Osteocyte (in vitro differentiated cells): Measurements from ENCODE around the gene THAP2. TPM values are rescaled to one million over a fixed set of nuclear protein-coding genes. Genes with fewer than 3 reads are reported as not detected.

Source experiments
- DNase-seq: peaks from one replicate; pipeline ENCODE4 v3.0.0; 2021; ENCODE audit warnings: mixed read lengths; ENCODE audit not compliant: unreplicated experiment; ENCODE audit errors: extremely low spot score
- H3K27ac Mint-ChIP-seq: one replicate; pipeline ENCODE4 v1.8.0; 2021; ENCODE audit warnings: mild to moderate bottlenecking, mixed read lengths; ENCODE audit not compliant: unreplicated experiment
- H3K27me3 Mint-ChIP-seq: one replicate; pipeline ENCODE4 v1.8.0; 2021; ENCODE audit warnings: mixed read lengths; ENCODE audit not compliant: unreplicated experiment
- H3K36me3 Mint-ChIP-seq: one replicate; pipeline ENCODE4 v1.8.0; 2021; ENCODE audit warnings: mixed read lengths; ENCODE audit not compliant: unreplicated experiment
- H3K4me1 Mint-ChIP-seq: one replicate; pipeline ENCODE4 v1.8.0; 2021; ENCODE audit warnings: mixed read lengths; ENCODE audit not compliant: unreplicated experiment
- H3K4me3 Mint-ChIP-seq: one replicate; pipeline ENCODE4 v1.8.0; 2021; ENCODE audit warnings: mild to moderate bottlenecking, moderate library complexity, mixed read lengths; ENCODE audit not compliant: unreplicated experiment
- H3K9me3 Mint-ChIP-seq: one replicate; pipeline ENCODE4 v1.8.0; 2021; ENCODE audit warnings: mixed read lengths; ENCODE audit not compliant: unreplicated experiment
- total RNA-seq: library from RNA; stranded (reverse); gene quantifications from 2 replicates; pipeline ENCODE4 v1.2.1, GENCODE V29; 2021
- TF ChIP-seq, protein P1 (sequence below): fragments of 200-600 bp; sonication (generic); IDR thresholded peaks from 2 replicates; pipeline ENCODE4 v1.5.0; 2021; ENCODE audit warnings: antibody characterized with exemption, mild to moderate bottlenecking, moderate library complexity

Gene THAP2
- total RNA-seq, 1 donor from 2014 or later, result 5.0 TPM

DNA sequence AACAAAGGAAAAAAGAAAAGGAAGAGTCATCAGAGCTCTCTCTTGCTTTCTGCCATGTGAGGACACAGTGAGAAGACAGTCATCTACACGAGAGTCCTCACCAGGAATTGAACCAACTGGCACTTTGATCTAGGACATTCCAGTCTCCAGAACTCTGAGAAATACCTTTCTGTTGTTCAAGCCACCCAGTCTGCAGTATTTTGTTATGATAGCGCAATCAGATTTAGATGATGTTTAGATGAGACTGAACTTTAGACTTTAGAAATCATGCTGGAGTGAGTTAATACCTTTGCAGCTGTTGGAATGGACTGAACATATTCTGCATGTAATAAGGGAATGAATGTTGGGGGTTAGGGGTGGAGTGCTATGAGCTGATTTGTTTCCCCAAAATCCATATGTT lies 62.4 kb downstream of the THAP2 start:
- Mint-ChIP-seq H3K4me1 (peaks cover 3% of the 10 kb centered on the region), H3K9me3 (peaks cover 5% of the 10 kb centered on the region), H3K27ac (no peak overlapping the region), H3K27me3 (no peaks in the 10 kb centered on the region), H3K36me3 (no peaks in the 10 kb centered on the region), H3K4me3 (no peak overlapping the region)
- no peak for DNase-seq
- TF ChIP-seq, protein P1, sequence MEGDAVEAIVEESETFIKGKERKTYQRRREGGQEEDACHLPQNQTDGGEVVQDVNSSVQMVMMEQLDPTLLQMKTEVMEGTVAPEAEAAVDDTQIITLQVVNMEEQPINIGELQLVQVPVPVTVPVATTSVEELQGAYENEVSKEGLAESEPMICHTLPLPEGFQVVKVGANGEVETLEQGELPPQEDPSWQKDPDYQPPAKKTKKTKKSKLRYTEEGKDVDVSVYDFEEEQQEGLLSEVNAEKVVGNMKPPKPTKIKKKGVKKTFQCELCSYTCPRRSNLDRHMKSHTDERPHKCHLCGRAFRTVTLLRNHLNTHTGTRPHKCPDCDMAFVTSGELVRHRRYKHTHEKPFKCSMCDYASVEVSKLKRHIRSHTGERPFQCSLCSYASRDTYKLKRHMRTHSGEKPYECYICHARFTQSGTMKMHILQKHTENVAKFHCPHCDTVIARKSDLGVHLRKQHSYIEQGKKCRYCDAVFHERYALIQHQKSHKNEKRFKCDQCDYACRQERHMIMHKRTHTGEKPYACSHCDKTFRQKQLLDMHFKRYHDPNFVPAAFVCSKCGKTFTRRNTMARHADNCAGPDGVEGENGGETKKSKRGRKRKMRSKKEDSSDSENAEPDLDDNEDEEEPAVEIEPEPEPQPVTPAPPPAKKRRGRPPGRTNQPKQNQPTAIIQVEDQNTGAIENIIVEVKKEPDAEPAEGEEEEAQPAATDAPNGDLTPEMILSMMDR, result no peak

GRCh38 chr12:71727958-71728357 lies 63.9 kb downstream of the THAP2 start:
- TF ChIP-seq, protein P1, result no peak
- H3K4me1 Mint-ChIP-seq, result peaks cover 3% of the 10 kb centered on the region
- DNase-seq, result no peak
- H3K27me3 Mint-ChIP-seq, result no peaks in the 10 kb centered on the region
- H3K27ac Mint-ChIP-seq, result no peak overlapping the region
- no peak overlapping the region for H3K4me3 Mint-ChIP-seq
- H3K9me3 Mint-ChIP-seq, result peaks cover 5% of the 10 kb centered on the region
- H3K36me3 Mint-ChIP-seq, result no peaks in the 10 kb centered on the region

Other genes starting within 250 kb of the THAP2 start
- 55.8 and 56.4 TPM in 2 replicates for gene LGR5, start 224.5 kb upstream of the THAP2 start, total RNA-seq
- gene ZFC3H1, start 453 bp upstream of the THAP2 start, total RNA-seq, result 38.8 and 49.7 TPM in 2 replicates
- 28.0 and 32.5 TPM in 2 replicates for gene TMEM19, start 21.8 kb downstream of the THAP2 start, total RNA-seq
- 70.6 and 75.7 TPM in 2 replicates for gene RAB21, start 90.6 kb downstream of the THAP2 start, total RNA-seq
- 50.9 and 52.2 TPM in 2 replicates for gene TBC1D15, start 175.5 kb downstream of the THAP2 start, total RNA-seq